GM23338 (cell line): Measurements from ENCODE around the gene IFT43. TPM values are rescaled to one million over a fixed set of nuclear protein-coding genes. Genes with fewer than 3 reads are reported as not detected.

Experiments
- ATAC-seq: fragments of 200-7000 bp; cut with Tn5 transposase; 3 replicates; pipeline ENCODE4 v1.9.1; 2020
- DNase-seq: peaks from one replicate; pipeline ENCODE4 v3.0.0-alpha.2; 2015; ENCODE audit warnings: low spot score
- H2AFZ ChIP-seq: fragments of 200-600 bp; sonication (generic); 2 replicates; pipeline ENCODE4 v1.8.0; 2016; ENCODE audit warnings: antibody characterized with exemption, mild to moderate bottlenecking, moderate library complexity
- H3F3A ChIP-seq: fragments of 200-600 bp; sonication (generic); replicated peaks from 2 replicates; pipeline ENCODE4 v1.8.0; 2017; ENCODE audit warnings: antibody characterized with exemption, mixed run types, low read depth
- H3K27ac ChIP-seq: fragments of 200-600 bp; sonication (generic); 2 replicates; pipeline ENCODE4 v1.6.1; 2016; ENCODE audit warnings: low read depth
- H3K27me3 ChIP-seq: fragments of 200-600 bp; sonication (generic); 2 replicates; pipeline ENCODE4 v1.8.0; 2016; ENCODE audit warnings: mild to moderate bottlenecking, mixed run types, moderate library complexity; ENCODE audit not compliant: insufficient read depth
- H3K36me3 ChIP-seq: fragments of 200-600 bp; sonication (generic); 2 replicates; pipeline ENCODE4 v1.8.0; 2016; ENCODE audit warnings: mild to moderate bottlenecking; ENCODE audit not compliant: insufficient read depth
- H3K4me1 ChIP-seq: fragments of 200-600 bp; sonication (generic); 2 replicates; pipeline ENCODE4 v1.8.0; 2016; ENCODE audit warnings: mild to moderate bottlenecking, moderate library complexity; ENCODE audit not compliant: insufficient read depth
- H3K4me2 ChIP-seq: fragments of 200-600 bp; sonication (generic); 2 replicates; pipeline ENCODE4 v1.7.1; 2017; ENCODE audit warnings: mixed run types
- H3K4me3 ChIP-seq: fragments of 200-600 bp; sonication (generic); 2 replicates; pipeline ENCODE4 v1.6.1; 2016; ENCODE audit warnings: mixed run types
- H3K79me2 ChIP-seq: fragments of 200-600 bp; sonication (generic); replicated peaks from 2 replicates; pipeline ENCODE4 v1.8.0; 2017; ENCODE audit warnings: mild to moderate bottlenecking; ENCODE audit not compliant: insufficient read depth
- H3K9me2 ChIP-seq: fragments of 200-600 bp; sonication (generic); 2 replicates; pipeline ENCODE4 v1.8.0; 2017; ENCODE audit not compliant: insufficient read depth
- H4K20me1 ChIP-seq: fragments of 200-600 bp; sonication (generic); replicated peaks from 2 replicates; pipeline ENCODE4 v1.8.0; 2017; ENCODE audit warnings: mild to moderate bottlenecking; ENCODE audit not compliant: insufficient read depth
- H3K27ac Mint-ChIP-seq: 2 replicates; pipeline ENCODE4 v1.8.0; 2020; ENCODE audit warnings: inconsistent platforms, mild to moderate bottlenecking, moderate library complexity, mixed read lengths
- H3K27me3 Mint-ChIP-seq: 3 replicates; pipeline ENCODE4 v1.8.0; 2022; ENCODE audit warnings: low read depth, mild to moderate bottlenecking, moderate library complexity, mixed read lengths, inconsistent platforms; ENCODE audit not compliant: insufficient read depth, poor library complexity
- H3K36me3 Mint-ChIP-seq: 3 replicates; pipeline ENCODE4 v1.8.0; 2021; ENCODE audit warnings: low read depth, mild to moderate bottlenecking, inconsistent platforms, moderate library complexity, mixed read lengths
- H3K4me1 Mint-ChIP-seq: 3 replicates; pipeline ENCODE4 v1.8.0; 2020; ENCODE audit warnings: mild to moderate bottlenecking, inconsistent platforms, mixed read lengths
- H3K4me3 Mint-ChIP-seq: 3 replicates; pipeline ENCODE4 v1.8.0; 2021; ENCODE audit warnings: moderate library complexity, mild to moderate bottlenecking, inconsistent platforms, mixed read lengths
- H3K9me3 Mint-ChIP-seq: 3 replicates; pipeline ENCODE4 v1.8.0; 2020; ENCODE audit warnings: moderate library complexity, mild to moderate bottlenecking, inconsistent platforms, mixed read lengths
- CREB1 ChIP-seq: fragments of 250-450 bp; sonication (Bioruptor Pico); IDR thresholded peaks from 2 replicates; pipeline ENCODE4 v1.5.0; 2020; ENCODE audit warnings: low read depth, mild to moderate bottlenecking, moderate library complexity
- CTCF ChIP-seq, 2 experiments: fragments of 200-600 bp in 1 of 2; sonication (generic) in 1 of 2; conservative IDR thresholded peaks; 2 replicates each; pipeline versions ENCODE4 v1.5.1 to v1.6.1; 2016 to 2017; ENCODE audit warnings: antibody characterized with exemption in 2 of 2, low read depth in 2 of 2, mild to moderate bottlenecking in 2 of 2, moderate library complexity in 1 of 2
- ETS1 ChIP-seq: IDR thresholded peaks from 2 replicates; pipeline ENCODE4 v1.6.1; 2016; ENCODE audit warnings: antibody characterized with exemption
- EZH2 ChIP-seq: fragments of 200-600 bp; sonication (generic); IDR thresholded peaks from one replicate; pipeline ENCODE4 v1.8.0; 2017; ENCODE audit warnings: antibody characterized with exemption, mild to moderate bottlenecking, low read depth; ENCODE audit not compliant: unreplicated experiment
- EZH2phosphoT487 ChIP-seq: fragments of 200-600 bp; sonication (generic); IDR thresholded peaks from one replicate; pipeline ENCODE4 v1.8.1; 2018; ENCODE audit warnings: antibody characterized with exemption; ENCODE audit not compliant: unreplicated experiment
- JUNB ChIP-seq: IDR thresholded peaks from one replicate; pipeline ENCODE4 v1.6.1; 2016; ENCODE audit warnings: antibody characterized with exemption; ENCODE audit not compliant: unreplicated experiment
- POLR2AphosphoS5 ChIP-seq: IDR thresholded peaks from 2 replicates; pipeline ENCODE4 v1.6.1; 2016; ENCODE audit warnings: antibody characterized with exemption, low read depth
- STAT1 ChIP-seq: IDR thresholded peaks from one replicate; pipeline ENCODE4 v1.6.1; 2016; ENCODE audit warnings: antibody characterized with exemption; ENCODE audit not compliant: unreplicated experiment
- ZNF114 ChIP-seq: fragments of 250-450 bp; sonication (Bioruptor Pico); IDR thresholded peaks from 2 replicates; pipeline ENCODE4 v1.5.0; 2020; ENCODE audit warnings: mild to moderate bottlenecking, moderate library complexity
- polyA plus RNA-seq: library from polyadenylated mRNA; unstranded; fragments of >200 nt; fragmentation: Nextera tagmentation; extraction: Ambion mirVana; gene quantifications from 2 replicates; pipeline ENCODE4 v1.2.1, GENCODE V29; 2016
- total RNA-seq: library from RNA; depleted of rRNA; stranded (reverse); fragments of >200 nt; shearing (Covaris generic); gene quantifications from 2 replicates; pipeline ENCODE4 v1.2.3, GENCODE V29; 2014

IFT43 gene
- total and polyA plus RNA-seq, 2 experiments from 2014 or later = 21.5 to 43.1 TPM

GRCh38 chr14:76109087-76109880 lies 123.7 kb downstream of the IFT43 start (continued):
- TF ChIP-seq EZH2 (no peak), CTCF (conservative IDR thresholded peaks at IDR 0.05; ENCODE audit: low read depth in 2 of 2) (no peak), ETS1 (no peak), STAT1 (no peak), CREB1 (CRISPR knock-in tag) (no peak), JUNB (no peak), ZNF114 (CRISPR knock-in tag) (no peak), POLR2AphosphoS5 (no peak)

GRCh38 chr14:76112889-76113624 lies 127.5 kb downstream of the IFT43 start:
- no peak overlapping the region for H3K27ac Mint-ChIP-seq

More at GRCh38 chr14:76112889-76113624, 127.5 kb downstream of the IFT43 start:
- peak; percentile 68 for DNase-seq
- Histone ChIP-seq H3K9me2 (peaks cover 9% of the 10 kb centered on the region; the same call in 1 of the 2 replicates), H3K79me2 (no peaks in the 10 kb centered on the region), H3K4me2 (peak overlapping the region; percentile 61), H3K27me3 (no peaks in the 10 kb centered on the region), H4K20me1 (no peaks in the 10 kb centered on the region), H3K36me3 (no peaks in the 10 kb centered on the region), H2AFZ (peak overlapping the region; percentile 39), H3K27ac (peak overlapping the region; percentile 88), H3K4me1 (peaks cover 38% of the 10 kb centered on the region), H3K4me3 (peak overlapping the region; percentile 34), H3F3A (peaks cover 20% of the 10 kb centered on the region; the same call in 1 of the 2 replicates)
- H3K36me3 Mint-ChIP-seq = peaks cover 7% of the 10 kb centered on the region
- peak; percentile 71 for ATAC-seq
- H3K4me3 Mint-ChIP-seq = no peak overlapping the region
- H3K9me3 Mint-ChIP-seq = peaks cover 6% of the 10 kb centered on the region; the same call in 2 of the 3 replicates
- H3K4me1 Mint-ChIP-seq = peaks cover 52% of the 10 kb centered on the region
- no peak for TF ChIP-seq EZH2
- no peak for TF ChIP-seq CTCF (conservative IDR thresholded peaks at IDR 0.05; ENCODE audit: low read depth in 2 of 2)
- no peak for TF ChIP-seq EZH2phosphoT487
- H3K27me3 Mint-ChIP-seq = peaks cover 23% of the 10 kb centered on the region
